Fibroblast of skin of right biceps (primary cell): ENCODE measurements around the gene SNAPC3.
"Not testable (repeated sequence)": the region's sequence is repeated elsewhere in the genome, so short reads cannot be mapped to it uniquely, and the experiment has no call there.

Source experiments
- DNase-seq: peaks from one replicate; pipeline ENCODE4 v3.0.0-alpha.2; 2013

The SNAPC3 gene

GRCh38 chr9:15422372-15423230 lies at the start of gene SNAPC3:
Gene SNAPC3 (plus strand): TSS chr9:15422876. CDS start chr9:15422880, 4 bp downstream.
- peak; percentile 94 for DNase-seq

GRCh38 chr9:15373881-15374280 lies 48.8 kb upstream of the SNAPC3 start:
- DNase-seq = no peak

- no peak for DNase-seq
These were observed 48.4 kb upstream of the SNAPC3 start for GRCh38 chr9:15374310-15374709.

GRCh38 chr9:15374825-15375224 lies 47.9 kb upstream of the SNAPC3 start:
- no peak for DNase-seq

- no peak for DNase-seq
These were observed 44.8 kb upstream of the SNAPC3 start for GRCh38 chr9:15377625-15378540.

- DNase-seq = not testable (repeated sequence)
These were observed 43.4 kb upstream of the SNAPC3 start for GRCh38 chr9:15379317-15379716.

- DNase-seq = not testable (repeated sequence)
These were observed 42.8 kb upstream of the SNAPC3 start for GRCh38 chr9:15379888-15380287.

- DNase-seq = no peak
These were observed 41.2 kb upstream of the SNAPC3 start for GRCh38 chr9:15381491-15381890.

GRCh38 chr9:15386465-15386864 lies 36.2 kb upstream of the SNAPC3 start:
- DNase-seq = no peak

- no peak for DNase-seq
These were observed 33.5 kb upstream of the SNAPC3 start for GRCh38 chr9:15389173-15389572.

GRCh38 chr9:15389631-15390030 lies 33.0 kb upstream of the SNAPC3 start:
- DNase-seq = no peak

GRCh38 chr9:15390201-15390600 lies 32.5 kb upstream of the SNAPC3 start:
- no peak for DNase-seq

- DNase-seq = no peak
These were observed 30.3 kb upstream of the SNAPC3 start for GRCh38 chr9:15392363-15392762.

GRCh38 chr9:15400281-15400941 lies 22.3 kb upstream of the SNAPC3 start:
- no peak for DNase-seq

GRCh38 chr9:15401266-15401665 lies 21.4 kb upstream of the SNAPC3 start:
- DNase-seq = no peak

- DNase-seq = no peak
These were observed 19.5 kb upstream of the SNAPC3 start for GRCh38 chr9:15403155-15403554.

GRCh38 chr9:15404171-15404570 lies 18.5 kb upstream of the SNAPC3 start:
- DNase-seq = no peak

GRCh38 chr9:15416880-15417279 lies 5.8 kb upstream of the SNAPC3 start:
- peak; percentile 29 for DNase-seq

GRCh38 chr9:15417626-15418025 lies 5.0 kb upstream of the SNAPC3 start:
- DNase-seq = no peak

- DNase-seq = peak; percentile 39
These were observed 1.9 kb upstream of the SNAPC3 start for GRCh38 chr9:15420796-15421195.

GRCh38 chr9:15421532-15421931 lies 1.1 kb upstream of the SNAPC3 start:
- no peak for DNase-seq

GRCh38 chr9:15421990-15422371 lies 695 bp upstream of the SNAPC3 start:
- no peak for DNase-seq
